IPS-NIHi7 (cell line): Measurements from ENCODE around the gene ICOSLG.
A peak's percentile ranks its signal among the peaks of the same experiment; 100 is the strongest.
"Not testable (repeated sequence)": the region's sequence is repeated elsewhere in the genome, so short reads cannot be mapped to it uniquely, and the experiment has no call there.

Source experiments
- DNase-seq: peaks from one replicate; pipeline ENCODE4 v3.0.0; 2012; ENCODE audit warnings: mixed read lengths; ENCODE audit errors: extremely low spot score

The ICOSLG gene

GRCh38 chr21:44225605-44226004 is 15.1 kb downstream of the ICOSLG start:
- DNase-seq = not testable (repeated sequence)

DNA sequence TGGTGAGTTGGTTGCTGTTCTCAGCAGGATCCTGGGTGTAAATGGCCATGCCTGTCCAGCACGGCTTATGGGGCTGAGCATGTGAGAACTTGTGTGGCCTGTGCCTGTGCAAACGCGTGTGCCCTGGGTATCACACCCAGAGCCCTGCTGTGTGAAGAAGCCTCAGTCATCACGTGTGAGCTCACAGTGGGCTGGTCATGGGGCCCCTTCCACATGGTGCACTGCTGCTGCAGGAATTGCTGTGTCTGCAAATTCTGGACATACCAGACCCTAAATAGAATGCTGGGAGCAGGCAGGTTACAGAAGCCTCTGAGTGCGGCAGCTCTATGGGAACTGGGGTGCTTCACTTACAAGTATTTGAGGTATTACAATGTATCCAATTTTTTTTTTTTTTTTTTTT is 17.4 kb downstream of the ICOSLG start:
- not testable (repeated sequence) for DNase-seq

GRCh38 chr21:44220674-44221073 is 20.1 kb downstream of the ICOSLG start:
- not testable (repeated sequence) for DNase-seq

- not testable (repeated sequence) for DNase-seq
Measured at GRCh38 chr21:44218461-44218860, 22.3 kb downstream of the ICOSLG start.

GRCh38 chr21:44211978-44212377 is 28.8 kb downstream of the ICOSLG start:
- DNase-seq = not testable (repeated sequence)

GRCh38 chr21:44211574-44211973 is 29.2 kb downstream of the ICOSLG start:
- DNase-seq = not testable (repeated sequence)

- DNase-seq = not testable (repeated sequence)
Measured at GRCh38 chr21:44207860-44208646, 32.7 kb downstream of the ICOSLG start.

DNA sequence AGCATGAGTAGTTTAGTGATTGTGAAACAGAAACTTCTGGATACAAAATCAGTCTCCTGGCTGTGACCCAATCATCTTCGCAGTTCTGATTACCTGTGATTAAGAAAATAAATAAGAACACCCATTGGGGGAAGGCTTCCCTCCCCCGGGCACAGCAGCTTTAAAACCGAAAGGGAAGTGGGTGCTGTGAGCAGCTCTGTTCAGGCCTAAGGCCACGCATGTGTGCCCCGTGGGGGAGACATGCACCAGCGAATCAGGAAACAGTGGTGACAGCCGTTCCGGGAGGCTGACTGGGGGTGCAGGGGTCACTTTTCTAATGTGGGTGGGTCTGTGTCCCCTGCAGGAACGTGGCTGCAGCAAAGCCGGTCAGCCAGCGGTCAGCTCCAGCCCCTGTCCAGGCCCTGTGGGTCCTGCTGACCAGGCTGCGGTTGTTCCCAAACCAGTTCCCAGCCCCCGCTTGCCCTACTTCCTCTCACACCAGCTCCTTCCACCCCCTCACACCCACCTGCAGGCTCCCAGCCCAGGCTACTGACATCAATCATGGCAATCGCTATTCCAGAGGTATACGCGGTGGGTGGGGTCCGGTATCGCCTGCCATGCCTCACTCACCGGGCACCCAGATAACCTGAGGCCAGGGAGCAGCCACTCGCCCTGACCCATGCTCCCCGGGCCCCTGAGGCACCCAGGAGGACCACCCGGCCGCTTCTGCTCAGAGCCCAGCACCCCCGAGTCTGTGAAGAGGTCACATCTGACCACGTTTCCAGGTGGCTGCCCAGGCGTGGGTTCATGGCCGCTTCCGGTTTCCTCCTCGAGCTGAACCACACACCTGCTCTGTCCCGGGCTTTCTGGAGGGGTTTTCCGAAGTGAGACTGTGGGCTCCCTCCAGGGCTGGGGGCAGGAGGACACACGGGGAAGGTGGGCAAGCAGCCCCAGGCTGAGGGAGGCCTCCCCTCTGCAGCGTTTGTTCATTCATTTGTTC is 33.8 kb downstream of the ICOSLG start:
- not testable (repeated sequence) for DNase-seq

- DNase-seq = not testable (repeated sequence)
Measured at GRCh38 chr21:44206187-44206586, 34.6 kb downstream of the ICOSLG start.

DNA sequence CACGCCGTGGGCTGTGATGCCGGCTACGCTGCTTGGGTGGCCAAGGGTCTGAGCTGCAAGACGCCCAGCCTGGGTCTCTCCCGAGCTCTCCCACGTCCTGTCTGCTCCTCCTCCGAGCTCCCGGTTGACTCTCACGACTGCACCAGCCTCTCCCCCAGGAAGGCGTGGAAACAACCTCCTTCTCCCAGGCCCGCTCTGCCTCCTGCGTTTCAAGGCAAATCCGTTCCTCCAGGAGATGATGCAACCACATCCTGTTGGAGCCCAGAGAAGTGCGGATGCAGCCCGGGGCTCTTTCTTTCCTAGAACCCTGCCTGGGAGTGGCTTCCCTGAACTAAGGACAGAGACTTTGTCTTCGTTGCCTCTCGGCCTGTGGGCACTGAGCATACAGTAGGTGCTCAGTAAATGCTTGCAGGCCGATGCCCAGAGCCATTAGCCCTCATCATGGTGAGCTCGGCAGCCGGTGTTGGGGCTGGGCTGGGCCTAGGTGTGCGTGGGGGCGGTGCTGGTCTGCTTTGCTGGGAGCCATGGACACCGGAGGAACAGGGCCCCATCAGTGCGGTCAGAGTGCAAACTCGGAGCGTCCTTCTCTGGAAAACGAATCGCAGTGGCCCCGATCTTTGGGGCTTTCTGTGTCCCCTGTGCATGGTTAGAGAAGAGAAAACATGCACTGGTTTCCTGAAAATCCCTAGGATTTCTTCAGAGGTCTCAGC is 38.0 kb downstream of the ICOSLG start:
- not testable (repeated sequence) for DNase-seq

DNA sequence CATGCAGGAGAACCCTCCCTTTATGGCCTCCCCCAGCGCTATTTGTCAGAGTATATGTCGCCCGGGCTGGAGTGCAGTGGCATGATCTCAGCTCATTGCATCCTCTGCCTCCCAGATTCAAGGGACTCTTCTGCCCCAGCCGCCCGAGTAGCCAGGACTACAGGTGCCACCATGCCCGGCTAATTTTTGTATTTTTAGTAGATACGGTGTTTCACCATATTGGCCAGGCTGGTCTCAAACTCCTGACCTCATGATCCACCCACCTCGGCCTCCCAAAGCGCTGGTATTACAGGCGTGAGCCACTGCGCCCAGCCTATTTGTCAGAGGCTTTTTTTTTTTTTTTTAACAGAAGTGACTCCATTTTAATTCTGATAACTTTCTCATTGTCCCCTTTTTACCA is 40.7 kb downstream of the ICOSLG start:
- not testable (repeated sequence) for DNase-seq

DNA sequence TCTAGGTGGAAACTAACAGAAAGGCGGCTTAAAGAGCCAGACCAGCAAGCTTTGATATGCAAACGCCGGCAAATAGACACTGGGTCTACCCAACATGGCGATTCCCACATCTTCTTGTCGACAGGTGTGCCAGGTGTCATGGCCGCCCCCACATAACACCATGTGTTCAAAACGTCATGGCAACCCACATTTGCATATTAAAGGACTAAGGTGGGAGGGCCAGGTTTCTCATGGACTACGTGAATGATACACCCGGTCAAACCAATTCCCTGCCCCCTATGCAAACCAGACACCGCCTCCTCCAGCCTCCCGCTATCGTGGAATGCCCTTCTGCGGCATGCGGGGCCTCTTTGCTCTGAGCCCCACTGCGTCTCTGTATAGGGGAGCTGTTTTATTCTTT is 41.3 kb downstream of the ICOSLG start:
- peak; percentile 15 for DNase-seq

DNA sequence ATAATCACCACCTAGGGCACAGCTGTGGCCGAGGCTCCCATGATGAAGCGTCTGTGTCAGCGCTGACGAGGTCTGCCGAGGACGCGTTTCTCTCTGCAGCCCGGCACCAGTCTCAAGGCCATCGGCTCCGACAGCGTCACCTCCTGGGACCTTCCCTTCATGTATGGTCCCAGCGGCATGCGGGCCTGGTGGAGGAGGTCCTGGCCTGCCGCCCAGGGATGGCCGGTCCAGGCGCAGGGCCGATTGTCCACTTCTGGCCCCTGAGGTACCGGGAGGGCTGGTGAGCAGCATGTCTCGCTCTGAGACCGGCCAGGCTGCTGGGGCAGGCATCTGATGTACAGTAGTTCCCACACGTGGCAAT is 43.6 kb downstream of the ICOSLG start:
- DNase-seq = not testable (repeated sequence)

DNA sequence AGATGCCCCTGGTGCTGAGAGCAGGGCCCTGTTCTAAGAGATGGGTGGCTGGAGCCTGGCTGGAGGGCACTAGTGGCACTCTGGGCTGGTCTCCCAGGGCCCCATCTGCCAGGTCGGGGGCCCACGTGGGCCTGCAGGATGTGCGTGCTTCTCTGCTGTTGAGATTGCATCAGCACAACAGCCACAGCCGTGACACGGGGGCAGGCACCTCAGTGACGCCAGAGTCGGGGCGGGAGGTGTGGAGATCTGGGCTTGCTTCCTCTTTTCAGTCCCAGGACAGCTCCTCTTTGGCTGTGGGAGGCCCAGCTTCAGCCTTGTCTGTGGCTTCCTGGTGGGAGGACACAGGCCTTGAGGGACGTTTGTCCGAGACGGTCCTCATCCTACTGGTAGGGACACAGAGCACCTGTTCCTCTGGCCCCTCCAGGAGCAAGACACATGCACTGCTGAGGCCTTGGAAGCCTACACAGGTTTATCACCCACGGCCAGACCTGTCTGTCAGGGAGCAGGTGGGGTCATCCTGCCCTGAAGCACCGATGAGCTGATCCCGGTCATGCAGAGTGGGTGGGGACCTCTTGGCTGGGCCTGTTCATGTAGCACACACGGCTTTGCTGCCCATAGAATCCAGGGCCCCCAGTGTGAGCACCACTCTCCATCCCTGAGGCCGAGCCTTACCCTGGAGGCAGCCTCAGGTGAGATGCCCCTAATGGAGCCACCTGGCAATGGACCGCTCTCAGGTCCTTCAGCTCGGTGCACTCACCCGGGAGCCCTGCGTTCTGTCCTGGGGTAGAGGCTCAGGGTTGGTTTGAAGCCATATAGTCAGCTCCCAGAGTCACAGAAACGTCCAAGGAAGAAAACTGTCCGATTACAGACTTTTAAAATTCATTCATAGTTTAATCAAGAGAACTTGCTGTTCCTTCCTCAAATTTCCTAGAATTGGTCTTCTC is 44.3 kb downstream of the ICOSLG start:
- DNase-seq = not testable (repeated sequence)

DNA sequence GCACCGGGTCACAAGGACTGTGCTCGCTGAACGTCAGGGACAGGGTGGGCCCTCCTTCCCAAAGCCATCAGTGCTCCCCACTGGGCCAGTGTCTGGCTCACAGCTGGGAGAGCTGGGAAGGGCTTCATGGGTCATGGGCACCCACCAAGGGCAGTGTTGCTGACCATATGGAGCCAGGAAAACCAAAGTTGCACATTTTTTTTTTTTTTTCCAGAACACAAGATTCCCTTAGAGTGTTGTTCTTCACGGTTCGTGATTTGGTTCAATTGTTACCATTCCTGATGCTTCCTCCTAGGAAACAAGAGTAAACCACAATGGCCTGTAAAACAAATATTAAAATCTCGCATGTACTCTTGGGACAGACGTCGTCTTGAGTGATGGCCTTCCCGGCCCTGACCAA is 45.9 kb downstream of the ICOSLG start:
- DNase-seq = not testable (repeated sequence)

- DNase-seq = not testable (repeated sequence)
Measured at GRCh38 chr21:44194451-44194850, 46.3 kb downstream of the ICOSLG start.

- DNase-seq = not testable (repeated sequence)
Measured at GRCh38 chr21:44193108-44193507, 47.6 kb downstream of the ICOSLG start.

DNA sequence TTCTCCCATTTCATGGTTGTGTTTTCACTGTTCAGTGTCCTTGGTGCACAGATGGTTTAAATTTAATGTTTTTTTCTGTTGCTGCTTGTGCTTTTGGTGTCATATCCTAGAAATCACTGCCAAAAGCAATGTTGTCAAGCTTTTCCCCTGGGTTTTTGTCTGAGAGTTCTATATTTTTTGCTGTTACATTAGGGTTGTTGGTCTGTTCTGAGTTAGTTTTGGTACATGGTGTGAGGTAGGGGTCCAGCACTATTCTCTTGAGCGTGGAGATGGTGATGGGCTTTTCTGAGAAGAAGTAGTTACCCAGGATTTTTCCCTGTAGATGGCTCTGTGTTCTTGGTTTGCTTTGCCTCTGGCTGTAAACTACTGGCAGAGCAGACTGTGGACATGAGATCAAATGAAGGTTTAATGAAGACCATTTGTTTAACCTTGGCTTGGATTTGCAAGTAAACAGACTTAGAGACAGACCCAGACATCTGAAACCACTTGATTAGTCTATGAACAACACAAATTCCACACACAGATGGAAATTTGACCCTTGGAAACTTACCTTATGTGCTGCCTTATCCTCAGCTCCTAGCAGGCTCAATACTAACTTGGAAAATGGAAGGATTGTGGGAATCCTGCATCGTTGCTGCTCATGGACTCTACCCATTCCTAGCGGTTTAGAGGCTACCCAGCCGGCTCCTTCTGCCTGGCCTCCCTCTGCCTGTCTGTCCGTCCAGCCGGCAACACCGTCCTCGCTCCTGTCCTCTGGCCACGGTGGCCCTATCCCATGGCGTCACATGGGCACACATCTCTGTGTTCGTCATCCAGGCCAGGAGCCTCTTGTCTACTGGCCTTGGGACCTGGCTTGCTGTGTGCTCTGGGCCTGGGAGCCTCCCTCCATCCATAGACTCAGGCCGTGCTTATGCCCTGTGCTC is 50.1 kb downstream of the ICOSLG start:
- not testable (repeated sequence) for DNase-seq

DNA sequence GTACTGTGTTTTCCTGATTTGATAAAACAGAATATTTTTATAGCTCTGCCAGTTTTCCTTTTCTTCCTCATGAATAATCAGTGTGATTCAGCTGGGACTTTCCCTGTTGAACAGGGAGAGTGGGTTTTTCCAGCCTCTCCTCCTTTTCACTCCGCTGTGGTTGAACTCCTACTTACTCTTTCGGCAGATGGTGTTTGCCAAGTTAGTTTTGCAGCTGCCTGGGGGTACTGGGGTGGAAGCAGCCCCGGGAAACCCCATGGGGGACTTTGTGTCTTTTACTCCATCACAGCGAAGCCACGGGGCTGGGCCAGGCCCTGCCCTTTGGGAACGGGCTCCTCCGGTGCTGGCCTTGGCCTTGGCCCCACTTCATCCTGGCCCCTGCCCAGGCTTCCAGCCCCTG is 55.9 kb downstream of the ICOSLG start:
- DNase-seq = not testable (repeated sequence)

GRCh38 chr21:44182202-44182601 is 58.5 kb downstream of the ICOSLG start:
- not testable (repeated sequence) for DNase-seq
